GM19467 (cell line): Measurements from ENCODE around the gene GPR158.

Experiments
- ATAC-seq: cut with Tn5 transposase; IDR thresholded peaks from one replicate; pipeline ENCODE4 v1.9.1; 2021; ENCODE audit warnings: mild to moderate bottlenecking, moderate library complexity; ENCODE audit not compliant: unreplicated experiment

GPR158 gene

DNA sequence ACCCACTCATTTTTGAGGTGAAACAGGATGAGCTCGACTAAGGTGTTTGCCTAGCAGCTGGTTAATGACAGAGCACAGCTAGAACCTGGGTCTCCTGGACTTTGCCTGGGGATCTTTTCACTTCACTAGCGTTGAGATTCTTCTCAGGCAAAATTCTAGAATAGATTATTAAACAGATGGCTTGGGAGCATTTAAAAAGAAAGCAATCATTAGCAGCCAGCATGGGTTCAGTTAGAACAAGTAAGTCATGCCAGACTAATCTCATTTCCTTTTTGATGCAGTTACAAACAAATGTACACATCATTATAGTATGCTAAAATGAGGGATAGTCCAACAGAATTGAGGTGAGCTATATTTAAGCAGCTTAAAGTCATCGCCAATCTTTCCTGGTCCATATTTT lies 467.9 kb downstream of the GPR158 start:
- ATAC-seq = no peak

DNA sequence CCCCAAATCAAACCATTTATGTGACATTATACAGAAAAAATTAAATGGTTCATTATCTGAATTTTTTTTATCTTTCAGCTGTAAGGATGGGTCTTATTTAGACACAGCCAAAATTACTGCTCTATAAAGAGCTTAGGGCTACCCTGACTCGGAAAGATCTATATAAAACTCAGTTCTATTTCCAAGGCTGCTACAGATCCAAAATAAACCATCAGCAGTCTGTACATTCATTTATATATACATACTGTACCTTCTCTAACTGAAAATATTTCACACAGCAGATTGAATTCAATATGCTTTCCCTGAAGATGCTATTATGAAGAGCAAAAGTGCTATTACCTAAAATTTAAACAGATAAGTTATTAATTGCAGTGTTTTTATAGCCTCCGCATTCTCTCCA lies 471.6 kb downstream of the GPR158 start:
- ATAC-seq = no peak

DNA sequence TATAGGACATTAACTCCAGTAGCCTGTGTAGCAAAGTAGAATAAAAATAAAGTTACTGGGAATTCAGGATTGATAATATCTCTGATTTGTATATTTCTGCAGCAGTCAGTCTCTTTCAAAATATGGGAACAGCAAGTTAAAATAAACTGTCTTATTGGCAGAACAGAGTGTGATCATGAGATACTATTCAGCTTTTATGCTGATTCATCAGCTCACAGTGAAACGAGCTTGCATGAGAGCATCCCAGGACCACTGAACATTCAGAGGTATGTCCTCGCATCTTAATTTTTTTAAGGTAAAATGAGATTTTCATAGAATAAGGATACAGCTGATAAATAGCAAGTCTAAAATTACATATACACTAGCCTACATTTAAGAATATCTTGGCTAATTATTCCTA lies 476.7 kb downstream of the GPR158 start:
- no peak for ATAC-seq
